Daoy (cell line): ENCODE data around the gene LAMA5. TPM values are rescaled to one million over a fixed set of nuclear protein-coding genes. Genes with fewer than 3 reads are reported as not detected.

Experiments
- DNase-seq: peaks from one replicate; pipeline ENCODE4 v3.0.0-alpha.2; 2015; ENCODE audit warnings: low read depth
- total RNA-seq: library from RNA; depleted of rRNA; stranded (reverse); fragments of >200 nt; shearing (Covaris generic); gene quantifications from 2 replicates; pipeline ENCODE4 v1.2.3, GENCODE V29; 2014

The LAMA5 gene
- total RNA-seq, 1 experiment from 2014 or later = 3.1 TPM

DNA sequence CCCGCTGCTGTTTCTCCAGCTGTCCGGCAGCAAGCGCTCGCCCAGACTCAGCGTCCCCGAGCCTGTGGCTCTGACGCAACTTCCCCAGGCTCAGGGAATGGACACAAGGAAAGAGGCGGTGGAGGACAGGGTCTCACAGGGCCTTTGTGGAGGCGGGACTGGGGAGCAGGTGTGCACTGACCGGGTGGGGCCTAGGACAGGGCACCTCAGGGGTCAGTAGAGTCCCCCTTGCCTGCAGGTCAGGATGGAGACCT lies 20.0 kb downstream of the LAMA5 start:
- DNase-seq = no peak

DNA sequence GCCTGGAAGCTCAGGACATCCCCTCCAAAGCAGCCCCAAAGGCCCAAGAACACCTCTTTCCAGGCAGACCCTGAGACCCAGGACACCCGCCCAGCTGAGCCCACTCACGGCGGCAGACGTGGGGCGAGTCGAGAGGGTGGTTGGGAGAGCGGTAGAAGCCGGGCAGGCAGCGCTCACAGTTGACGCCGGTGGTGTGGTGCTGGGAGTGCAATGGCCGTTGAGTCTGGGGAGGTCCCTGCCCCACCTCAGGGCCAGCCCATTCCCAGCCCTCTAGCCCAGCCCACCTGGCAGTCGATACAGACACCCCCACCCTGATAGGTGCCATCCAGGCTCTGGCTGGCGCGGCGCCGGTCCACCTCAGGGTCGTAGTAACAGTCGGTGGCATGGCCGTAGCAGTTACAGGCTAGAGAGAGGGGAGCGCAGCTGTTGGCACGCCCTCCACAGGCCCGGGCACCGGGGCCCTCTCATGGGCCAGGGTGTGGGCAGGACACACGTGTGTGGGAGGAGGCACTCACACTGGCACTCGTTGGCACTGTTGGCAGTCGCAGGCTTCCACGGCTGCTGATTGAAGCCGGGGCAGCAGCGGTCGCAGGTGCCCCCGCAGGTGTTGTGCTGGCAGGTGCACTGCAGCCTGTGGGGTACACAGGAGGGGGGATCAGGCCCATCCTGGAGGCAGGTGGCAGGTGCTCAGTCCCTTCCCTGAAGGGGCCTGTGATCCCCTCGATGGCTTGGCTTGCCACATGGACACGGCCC lies 20.5 kb downstream of the LAMA5 start:
- no peak for DNase-seq

DNA sequence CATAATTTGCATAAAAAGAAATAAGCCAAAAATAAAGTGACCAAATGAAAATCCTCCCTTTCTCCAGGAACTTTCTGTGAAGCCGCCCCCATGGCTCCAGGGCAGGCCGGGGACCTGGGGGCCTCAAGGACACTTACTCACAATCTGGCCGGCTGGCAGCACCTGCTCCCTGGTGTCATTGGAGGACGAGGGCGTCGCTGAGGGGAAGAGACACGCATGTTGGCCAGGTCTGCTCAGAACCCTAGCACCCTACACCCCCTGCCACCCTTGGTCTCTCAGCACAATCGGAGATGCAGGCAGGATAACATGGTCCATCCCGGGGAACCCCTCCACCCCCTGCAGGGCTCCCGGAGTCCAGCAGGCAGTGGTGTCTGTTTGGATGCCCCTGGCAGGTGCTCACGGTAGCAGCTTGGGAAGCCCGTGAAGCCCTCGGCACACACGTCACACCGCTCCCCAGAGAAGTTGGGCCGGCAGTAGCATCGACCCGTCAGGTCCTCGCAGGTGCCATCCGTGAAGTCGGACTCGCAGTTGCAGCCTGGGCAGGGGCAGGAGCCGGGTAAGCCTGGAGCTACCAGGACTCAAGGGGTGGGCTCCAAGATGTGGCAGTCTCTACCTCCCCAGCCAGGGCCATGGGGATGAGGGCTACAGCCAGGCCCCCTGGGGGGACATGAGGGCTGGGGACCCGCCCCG lies 21.3 kb downstream of the LAMA5 start:
- no peak for DNase-seq

DNA sequence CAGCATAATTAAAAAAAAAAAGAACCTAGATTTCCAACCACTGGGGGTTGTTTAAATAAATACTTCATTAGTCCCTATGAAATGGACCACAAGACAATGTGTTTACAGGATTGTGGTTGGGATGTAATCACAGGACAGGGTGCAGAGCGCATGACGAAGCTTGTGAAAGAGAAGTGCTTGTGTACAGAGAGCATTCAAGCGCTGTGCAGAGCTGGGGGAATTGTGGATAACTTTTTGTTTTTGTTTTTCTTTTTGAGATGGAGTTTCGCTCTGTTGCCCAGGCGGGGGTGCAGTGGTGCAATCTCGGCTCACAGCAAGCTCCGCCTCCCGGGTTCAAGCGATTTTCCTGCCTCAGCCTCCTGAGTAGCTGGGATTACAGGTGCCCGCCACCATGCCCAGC lies 22.3 kb downstream of the LAMA5 start:
- peak; percentile 57 for DNase-seq

DNA sequence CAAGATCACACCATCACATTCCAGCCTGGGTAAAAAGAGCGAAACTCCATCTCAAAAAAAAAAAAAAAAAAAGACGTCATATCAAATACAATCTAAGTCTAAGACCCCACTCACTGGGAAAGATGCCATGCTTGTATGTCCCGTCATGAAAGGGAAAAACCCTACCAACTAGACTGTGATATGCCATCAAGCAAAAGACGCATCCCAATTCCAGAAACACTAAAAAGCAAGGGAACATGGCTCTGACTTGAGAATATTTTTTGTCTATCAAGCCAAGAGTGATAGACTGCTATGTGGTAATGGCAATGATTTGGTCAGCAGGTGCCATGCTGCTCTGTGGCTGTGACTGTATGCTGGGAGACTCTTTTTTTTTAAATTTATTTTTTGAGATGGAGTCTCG lies 23.0 kb downstream of the LAMA5 start:
- DNase-seq = no peak

DNA sequence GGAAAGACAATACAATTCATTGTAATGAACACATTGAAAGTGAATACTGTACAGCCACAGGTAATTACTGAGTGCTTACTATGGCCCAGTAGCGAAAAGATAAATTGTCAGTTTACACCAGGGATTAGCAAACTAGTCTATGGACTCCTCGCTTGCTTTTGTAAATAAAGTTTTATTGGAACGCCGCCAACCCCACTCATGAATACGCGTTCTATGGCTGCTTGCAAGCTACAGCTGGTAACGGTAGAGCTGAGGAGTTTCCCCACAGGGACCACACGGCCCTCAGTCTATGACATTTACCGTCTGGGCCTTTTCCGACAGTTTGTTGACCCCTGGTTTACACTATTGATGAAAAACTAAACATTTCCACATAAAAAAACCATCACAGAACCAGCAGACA lies 24.2 kb downstream of the LAMA5 start:
- no peak for DNase-seq

DNA sequence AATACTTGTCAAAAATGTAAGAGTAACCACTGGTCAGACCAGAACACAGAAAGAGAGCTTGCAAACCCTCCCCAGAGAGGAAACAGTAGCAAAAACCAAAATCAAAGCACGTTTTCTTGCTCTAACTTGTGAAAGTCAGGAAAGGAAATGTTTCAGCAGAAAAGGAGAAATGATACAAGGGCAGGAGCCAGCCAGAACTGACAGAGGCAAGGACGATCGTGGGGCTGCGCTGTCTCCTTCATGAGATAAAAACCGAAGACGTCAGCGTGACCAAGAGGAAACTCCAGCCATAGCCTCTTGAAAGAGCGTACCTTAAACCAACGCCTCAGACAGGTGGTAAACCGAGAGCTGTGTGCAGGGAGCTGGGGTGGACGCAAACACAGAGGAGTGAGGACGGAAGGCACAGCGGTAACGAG lies 27.5 kb downstream of the LAMA5 start:
- DNase-seq = no peak

DNA sequence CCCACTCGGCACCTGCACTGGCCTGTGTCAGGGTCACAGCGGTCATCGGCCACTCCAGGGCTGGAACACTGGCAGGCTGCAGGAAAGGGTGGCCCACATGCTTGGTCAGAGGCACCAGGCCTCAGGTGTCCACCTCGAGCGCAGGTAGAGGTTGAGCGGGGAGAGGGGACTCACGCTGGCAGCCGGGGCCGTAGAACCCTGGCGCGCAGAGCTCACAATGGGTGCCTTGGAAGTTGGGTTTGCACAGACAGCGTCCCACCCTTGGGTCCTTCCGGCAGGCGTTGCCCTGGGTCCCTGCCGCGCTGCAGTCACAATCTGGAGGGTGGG lies 28.9 kb downstream of the LAMA5 start:
- no peak for DNase-seq

DNA sequence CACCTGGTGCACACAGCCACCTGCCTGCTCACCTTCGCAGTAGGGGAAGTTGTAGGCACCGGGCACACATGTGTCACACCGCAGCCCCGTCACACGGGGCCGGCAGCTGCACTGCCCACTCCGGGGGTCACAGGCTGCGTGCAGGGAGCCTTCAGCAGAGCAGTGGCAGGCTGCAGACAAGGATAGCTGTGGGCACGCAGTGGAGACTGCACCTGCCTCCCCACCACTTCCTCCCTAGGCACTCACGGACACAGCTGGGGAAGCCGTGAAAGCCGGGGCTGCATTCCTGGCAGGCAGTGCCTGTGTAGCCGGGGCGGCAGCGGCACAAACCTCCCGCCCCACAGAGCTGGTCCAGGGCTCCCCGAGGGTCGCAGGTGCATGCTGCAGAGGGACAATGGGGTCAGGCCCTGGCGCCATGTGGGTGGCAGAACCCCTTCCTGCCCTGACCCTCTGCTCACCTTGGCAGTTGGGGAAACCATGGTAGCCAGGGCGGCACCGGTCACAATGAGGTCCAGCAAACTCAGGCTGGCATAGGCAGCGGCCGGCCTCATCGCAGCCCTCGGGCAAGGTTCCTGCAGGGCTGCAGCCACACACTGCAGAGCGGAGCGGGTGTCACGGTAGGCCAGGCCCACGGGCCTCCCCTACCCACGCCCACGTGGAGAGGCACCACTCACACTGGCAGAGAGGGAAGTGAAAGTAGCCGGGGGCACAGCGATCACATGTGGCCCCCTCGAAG lies 29.4 kb downstream of the LAMA5 start:
- no peak for DNase-seq

DNA sequence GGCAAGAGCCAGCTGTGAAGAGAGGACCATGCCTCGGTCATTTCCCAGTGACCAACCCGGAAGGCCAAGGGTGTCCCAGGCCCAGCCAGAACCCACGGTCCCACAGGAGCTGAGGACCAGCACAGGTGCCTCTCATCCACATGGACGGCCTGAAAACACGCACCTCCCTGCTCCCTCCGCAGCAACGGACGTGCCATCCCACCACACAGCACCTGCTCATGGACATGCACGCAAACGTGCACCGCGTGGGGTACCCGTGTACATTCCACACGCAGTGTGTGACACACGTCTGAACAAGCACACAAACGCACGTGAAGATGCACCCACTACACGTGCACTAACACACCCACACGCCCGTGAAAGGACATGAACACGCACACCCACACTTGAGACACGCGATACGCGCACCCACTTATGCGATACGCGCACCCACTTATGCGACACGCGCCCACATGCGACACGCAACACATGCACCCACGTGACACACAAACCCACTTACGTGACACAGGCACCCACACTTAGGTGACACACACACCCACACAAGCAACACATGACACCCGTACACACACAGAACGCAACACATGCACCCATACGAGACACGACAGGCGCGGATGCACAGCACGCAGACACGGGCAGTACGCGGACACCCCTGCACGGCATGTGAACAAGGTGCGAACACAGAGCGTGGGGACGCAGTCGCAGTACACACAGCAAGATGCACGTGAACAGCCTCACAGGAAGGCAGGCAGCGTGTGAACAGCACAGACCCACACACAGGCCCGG lies 30.1 kb downstream of the LAMA5 start:
- no peak for DNase-seq

DNA sequence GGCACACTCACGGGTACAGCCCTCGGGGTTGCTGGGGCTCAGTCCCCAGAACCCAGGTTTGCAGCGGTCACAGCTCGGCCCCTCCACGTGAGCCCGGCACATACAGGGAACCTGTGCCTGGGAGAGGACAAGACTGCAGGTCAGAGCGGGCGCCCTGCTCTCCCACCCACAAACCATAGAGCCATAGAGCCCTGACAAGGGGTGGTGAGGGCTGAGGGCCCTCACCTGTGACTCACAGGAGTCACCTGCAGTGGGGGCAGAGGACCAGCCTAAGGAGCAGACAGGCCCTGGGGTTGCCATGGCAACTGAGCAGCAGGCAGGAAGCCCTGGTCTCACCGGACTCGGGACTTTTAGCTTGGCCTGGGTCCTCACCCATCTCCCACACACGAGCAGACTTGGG lies 30.8 kb downstream of the LAMA5 start:
- no peak for DNase-seq

DNA sequence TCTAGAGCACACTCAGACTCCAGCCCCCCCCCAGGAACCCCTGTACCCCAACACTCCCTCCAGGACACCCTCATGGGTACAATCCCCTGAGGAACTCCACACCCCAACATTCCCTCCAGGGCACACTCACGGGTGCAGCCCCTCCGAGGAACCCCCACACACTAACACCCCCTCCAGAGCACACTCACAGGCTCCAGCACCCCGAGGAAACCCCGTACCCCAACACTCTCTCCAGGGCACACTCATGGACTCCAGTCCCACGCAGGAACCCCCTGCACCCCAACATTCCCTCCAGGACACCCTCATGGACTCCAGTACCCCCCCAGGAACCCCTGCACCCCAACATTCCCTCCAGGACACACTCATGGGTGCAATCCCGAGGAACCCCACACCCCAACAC lies 31.6 kb downstream of the LAMA5 start:
- no peak for DNase-seq

DNA sequence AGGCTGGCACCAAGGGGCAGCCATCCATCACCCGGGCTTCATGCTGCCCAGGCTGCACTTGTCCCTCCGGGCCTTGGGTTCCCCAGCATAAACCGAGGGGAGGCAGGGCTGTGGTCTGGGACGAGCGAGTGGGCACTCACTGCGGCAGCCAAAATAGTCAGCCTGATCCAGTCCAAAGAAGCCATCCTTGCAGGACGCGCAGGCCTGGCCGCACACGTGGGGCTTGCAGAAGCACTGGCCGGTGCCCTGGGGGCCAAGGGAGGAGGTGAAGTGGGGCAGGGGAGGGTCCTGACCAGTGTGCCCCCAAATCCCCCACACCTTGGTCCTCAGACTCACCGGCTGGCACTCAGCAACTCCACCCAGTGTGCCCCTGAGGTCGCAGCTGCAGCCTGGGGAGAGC lies 32.2 kb downstream of the LAMA5 start:
- no peak for DNase-seq

DNA sequence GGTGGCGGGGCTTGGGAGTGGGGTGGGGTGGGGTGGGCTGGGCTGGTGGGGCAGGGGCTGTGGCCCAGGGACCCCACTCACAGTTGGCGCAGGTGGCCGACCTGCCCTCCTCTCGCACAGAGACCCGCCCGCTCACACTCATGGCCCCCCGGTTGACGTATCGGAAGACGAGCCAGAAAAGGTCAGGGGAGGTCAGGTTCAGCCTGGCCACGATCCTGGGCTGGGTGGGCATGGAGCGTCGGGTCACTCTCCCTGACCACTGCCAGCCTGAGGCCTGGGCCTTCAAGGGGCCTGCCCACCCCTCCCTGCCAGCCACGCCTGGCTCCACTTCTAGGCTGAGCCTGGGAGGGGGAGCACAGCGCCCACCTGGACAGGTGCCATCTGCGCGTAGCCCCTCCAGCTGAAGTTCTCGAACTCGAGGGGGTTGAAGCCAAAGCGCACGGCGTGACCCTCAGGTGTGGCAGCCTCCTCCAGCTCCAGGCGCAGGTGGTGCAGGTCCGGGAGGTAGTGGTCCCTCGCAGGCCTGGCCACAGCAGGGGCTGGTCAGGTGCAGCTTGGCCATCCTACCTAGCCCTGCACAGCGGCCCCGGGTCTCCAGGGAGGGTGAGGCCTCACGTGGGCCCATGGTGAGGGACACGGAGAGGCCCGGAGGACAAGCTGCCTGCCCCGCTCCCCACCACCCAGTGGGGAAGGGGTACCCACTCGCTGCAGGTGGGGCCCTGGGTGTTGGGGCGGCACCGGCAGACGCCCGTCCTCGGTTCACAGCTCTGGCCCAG lies 33.1 kb downstream of the LAMA5 start:
- no peak for DNase-seq

DNA sequence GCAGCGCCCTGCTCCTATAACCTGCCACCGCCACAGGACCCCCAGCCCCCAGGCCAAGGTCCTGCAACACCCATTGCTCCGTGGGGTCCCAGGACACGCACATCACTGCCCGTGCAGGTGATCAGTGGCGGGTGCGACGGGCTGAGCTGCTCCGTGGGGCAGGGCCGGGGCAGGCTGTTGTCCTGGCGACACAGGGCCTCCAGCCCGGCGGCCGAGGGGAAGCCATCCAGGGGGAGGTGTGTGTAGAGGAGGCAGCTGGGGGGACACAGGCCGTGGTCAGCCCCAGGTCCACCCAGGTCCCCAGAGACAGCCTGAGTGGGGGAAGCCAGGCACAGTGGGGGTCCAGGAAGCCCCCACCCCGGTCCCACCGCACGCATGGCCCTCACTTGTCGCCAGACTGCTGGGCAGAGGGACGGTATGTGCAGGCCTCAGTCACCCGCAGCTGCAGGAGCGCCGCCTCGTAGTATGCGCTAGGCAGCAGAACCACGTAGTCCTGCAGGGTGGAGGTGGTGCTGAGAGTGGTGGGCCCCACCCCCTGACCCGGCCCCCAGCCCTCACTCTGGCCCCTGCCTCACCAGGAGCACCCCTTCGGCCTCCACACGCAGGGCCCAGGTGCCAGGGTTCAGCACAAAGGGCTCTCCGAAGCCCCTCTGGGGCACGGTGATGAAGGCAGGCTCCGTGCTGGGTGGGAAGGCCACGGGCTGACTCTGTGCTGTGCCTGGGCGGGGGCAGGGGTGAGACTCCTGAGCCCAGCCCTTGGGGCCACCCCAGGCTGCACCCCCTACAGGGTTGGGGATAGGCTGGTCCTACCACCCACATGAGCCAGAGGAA lies 33.9 kb downstream of the LAMA5 start:
- no peak for DNase-seq

DNA sequence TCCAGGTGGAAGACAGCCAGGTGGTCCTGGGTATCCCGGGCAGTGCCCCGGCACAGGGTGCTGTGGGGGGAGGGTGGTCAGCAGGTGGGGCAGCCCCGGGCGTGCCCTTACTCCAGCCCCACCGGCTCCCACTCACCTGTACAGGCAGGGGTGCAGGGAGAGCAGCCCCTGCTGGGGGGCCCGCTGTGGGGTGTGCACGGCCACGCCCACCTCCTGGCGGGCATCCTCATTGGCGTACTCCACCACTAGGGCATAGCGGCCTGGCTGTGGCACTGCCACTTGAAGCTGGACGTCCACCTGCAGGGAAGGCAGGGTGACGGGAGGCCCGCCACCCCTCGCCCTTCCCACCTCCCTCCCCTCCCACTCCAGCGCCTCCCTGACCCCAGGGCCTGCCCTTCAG lies 34.7 kb downstream of the LAMA5 start:
- no peak for DNase-seq

DNA sequence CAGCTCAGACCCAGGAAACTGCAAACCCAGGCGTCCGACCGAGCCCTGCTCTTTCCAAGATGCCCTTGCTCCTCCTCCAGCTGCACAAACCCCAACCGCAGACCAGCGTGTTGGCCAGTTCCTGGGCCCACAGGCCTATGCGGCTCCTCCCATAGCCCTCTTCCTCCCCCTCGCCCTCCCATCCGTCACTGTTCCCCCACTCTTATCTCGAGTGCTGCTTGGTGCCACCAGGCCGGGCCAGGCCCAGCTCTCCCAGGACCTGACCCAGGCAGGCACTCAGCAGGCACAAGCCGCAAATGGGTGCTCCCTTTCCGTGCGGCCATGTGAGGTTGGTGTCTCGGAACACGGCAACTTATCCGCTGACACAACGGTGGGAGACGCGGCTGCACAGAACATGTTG lies 35.8 kb downstream of the LAMA5 start:
- DNase-seq = no peak

DNA sequence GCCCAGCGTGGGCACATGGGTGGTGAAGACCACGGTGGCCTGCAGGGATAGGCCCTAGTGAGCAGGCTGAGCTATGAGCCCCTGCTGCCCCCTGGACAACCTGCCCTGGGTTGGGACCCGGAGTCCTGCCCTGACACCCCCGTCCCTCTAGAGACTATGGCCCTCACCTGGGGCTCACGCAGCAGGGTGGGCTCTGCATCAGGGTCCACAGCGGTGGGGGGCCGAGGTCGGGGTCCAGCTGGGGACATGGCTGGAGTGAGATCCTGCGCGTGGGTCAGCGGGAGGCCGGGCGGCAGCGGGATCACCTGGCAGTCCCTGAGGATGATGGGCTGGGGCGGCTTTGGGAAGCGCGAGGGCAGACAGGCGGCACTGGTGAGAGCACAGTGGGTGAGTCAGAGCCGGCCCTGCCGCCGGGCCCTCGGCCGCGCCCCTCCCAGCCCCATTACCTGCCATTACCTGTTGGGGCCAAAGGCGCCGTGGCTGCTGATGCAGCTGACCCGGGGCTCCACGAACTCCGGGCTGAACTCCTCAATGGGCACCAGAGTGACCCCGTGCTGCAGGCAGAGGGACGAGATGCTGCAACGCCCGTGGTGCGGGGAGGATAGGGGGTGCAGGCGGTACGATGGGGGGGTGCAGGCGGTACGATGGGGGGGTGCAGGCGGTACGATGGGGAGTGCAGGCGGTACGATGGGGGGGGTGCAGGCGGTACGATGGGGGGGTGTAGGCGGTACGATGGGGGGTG lies 36.4 kb downstream of the LAMA5 start:
- DNase-seq = no peak

DNA sequence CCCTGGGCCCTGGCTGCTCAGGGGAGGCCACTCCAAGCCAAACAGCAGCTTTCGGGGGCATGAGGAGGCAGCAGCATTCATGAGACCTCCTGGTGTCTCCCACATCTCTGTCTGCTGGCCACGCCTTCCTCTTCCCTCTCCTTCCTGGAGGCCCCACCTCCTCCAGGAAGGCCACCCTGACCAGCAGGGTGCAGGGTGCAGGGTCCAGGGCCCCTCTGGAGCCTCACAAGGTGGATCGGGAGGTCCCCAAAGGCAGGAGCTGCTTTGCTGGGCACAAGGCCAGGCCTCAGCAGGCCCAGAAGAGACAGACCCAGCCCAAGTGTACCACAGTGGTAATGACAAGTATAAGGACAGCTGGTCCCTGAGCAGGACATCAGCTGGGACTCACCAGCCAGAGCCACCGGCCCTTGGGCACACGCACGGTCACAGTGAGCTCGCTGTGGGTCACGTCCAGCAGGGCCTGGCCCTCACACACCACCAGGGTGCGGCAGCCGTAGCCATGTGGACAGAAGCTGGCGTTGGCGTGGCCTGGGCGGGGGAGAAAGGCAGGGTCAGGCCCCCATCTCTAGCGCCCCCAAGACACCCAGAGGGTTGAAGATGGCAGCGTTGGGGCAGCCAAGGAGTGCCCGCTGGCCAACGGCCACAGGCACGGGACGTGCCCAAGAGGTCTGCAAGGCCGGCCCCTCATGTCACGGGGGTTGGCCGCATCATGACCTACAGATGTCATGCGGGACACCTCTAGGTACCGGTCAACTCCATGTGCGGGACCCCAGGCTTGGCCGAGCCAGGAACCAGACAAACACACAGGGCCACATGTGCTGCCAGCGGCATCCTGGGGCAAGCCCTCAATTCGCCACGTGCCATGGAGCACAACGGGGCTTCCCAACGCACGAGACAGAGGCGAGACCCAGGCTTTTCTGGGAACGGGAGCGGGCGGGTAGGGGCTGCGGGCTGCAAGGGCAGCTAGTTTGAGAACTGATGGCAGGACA lies 37.4 kb downstream of the LAMA5 start:
- DNase-seq = no peak
